BJ (cell line): ENCODE data around the gene XPR1. TPM values are rescaled to one million over a fixed set of nuclear protein-coding genes. Genes with fewer than 3 reads are reported as not detected.

Experiments used
- CTCF ChIA-PET: fragments of 350-600 bp; formaldehyde crosslinking; extraction: SDS; loops from one replicate; lab custom pipeline; 2021; ENCODE audit warnings: antibody characterized with exemption, inconsistent platforms; lab: Yijun Ruan, JAX
- POLR2A ChIA-PET: fragments of 300-600 bp; sonication (Branson Sonifier 250); formaldehyde crosslinking; extraction: SDS; loops from one replicate; lab custom pipeline; 2021; ENCODE audit warnings: antibody characterized with exemption; lab: Charles Lee
- DNase-seq: peaks from one replicate; pipeline ENCODE4 v3.0.0-alpha.2; 2011; ENCODE audit warnings: low read depth
- H3K27me3 ChIP-seq: 2 replicates; pipeline ENCODE4 v1.6.0; 2011; ENCODE audit warnings: low read length; ENCODE audit not compliant: control insufficient read depth, insufficient read depth
- H3K36me3 ChIP-seq: 2 replicates; pipeline ENCODE4 v1.5.1; 2011; ENCODE audit warnings: low read length; ENCODE audit not compliant: control insufficient read depth, insufficient read depth
- H3K4me3 ChIP-seq: 2 replicates; pipeline ENCODE4 v1.5.1; 2011; ENCODE audit warnings: low read depth, mild to moderate bottlenecking, control low read depth, low read length
- CTCF ChIP-seq: IDR thresholded peaks from 2 replicates; pipeline ENCODE4 v1.5.1; 2011; ENCODE audit warnings: low read depth, mild to moderate bottlenecking, control low read depth, inconsistent platforms, low read length, moderate library complexity; ENCODE audit not compliant: insufficient read depth
- polyA plus RNA-seq: library from polyadenylated mRNA; depleted of rRNA; stranded (reverse); fragments of >200 nt; gene quantifications from 2 replicates; pipeline ENCODE4 v1.2.3, GENCODE V29; 2011

Gene XPR1
- polyA plus RNA-seq, 1 experiment = 17.3 TPM

DNA sequence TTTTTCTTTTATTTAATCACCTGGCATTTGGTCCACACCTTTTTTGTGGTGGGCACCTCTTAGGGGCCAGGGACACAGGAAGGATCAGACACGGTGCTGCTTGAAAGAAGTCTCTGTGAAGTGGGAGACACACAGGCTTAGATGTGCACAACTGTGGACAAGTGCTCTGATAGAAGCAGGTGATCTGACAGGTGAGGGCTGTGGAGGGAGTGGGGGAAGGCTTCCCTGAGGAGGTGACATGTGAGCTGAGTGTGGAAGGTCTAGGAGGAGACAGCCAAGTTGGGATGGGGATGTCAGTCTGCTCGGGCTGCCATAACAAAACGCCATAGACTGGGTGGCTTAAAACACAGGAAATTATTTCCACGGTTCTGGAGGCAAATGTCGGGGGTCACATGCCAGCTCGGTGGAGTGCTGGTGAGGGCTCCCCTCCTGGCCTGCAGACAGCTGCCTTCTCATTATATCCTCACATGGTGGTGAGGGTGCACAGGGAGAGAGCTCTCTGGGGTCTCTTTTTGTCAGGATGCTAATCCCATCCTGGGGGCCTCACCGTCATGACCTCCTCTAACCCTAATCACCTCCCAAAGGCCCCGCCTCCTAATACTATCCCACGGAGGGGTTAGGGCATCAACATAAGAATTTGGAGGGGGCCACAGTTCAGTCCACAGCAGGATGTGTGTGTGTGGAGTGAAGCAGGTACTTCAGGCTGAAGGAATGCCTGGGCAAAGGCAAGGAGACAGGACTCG, 275.7 kb downstream of the XPR1 start:
- no peak overlapping the region for H3K4me3 ChIP-seq
- H3K27me3 ChIP-seq = no peaks in the 10 kb centered on the region
- TF ChIP-seq CTCF = no peak
- no peaks in the 10 kb centered on the region for H3K36me3 ChIP-seq
- ChIA-PET POLR2A (no interaction called here), CTCF (interaction anchor here (1.8 kb wide), 1 partner anchor 10 kb away, joined by 3 read pairs; no protein-coding TSS in a partner anchor)
- no peak for DNase-seq

DNA sequence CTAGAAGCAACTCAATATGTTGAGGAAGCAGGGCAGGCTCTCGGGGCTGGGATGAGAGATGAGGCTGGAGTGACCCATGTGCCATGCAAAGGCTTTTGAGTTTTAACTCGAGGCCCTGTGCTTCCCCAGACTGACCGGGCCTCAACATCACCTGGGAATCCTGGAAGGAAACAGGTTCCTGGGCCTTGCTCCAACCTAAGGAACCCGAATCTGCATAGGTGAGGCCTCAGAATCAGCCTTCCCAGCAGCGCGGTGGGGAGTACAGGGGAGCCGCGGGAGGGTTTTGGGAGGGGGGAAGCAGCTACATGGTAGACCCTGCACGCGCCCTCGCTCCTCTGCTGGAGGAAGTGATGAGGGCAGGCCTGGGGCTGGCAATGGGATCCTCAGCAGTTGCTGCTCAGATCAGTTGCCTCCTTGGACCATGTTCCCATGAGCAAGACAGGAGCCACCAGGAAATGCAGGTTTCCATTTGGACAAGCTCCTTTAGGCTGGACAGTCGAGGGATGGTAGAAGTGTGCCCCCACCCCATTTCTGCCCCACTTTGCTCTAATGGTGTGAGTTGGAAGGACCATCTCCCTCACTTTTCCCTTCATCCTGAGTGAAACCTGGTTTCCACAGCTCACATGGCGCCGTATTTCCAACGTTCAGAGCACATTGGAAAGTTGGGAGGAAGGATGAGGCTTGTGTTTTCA, 276.4 kb downstream of the XPR1 start:
- no peak for DNase-seq
- H3K36me3 ChIP-seq = no peaks in the 10 kb centered on the region
- H3K27me3 ChIP-seq = no peaks in the 10 kb centered on the region
- TF ChIP-seq CTCF = no peak
- ChIA-PET CTCF (no interaction called here), POLR2A (no interaction called here)
- H3K4me3 ChIP-seq = no peak overlapping the region

GRCh38 chr1:180909005-180909414, 277.2 kb downstream of the XPR1 start:
- ChIA-PET POLR2A (no interaction called here), CTCF (no interaction called here)
- no peak for TF ChIP-seq CTCF
- H3K27me3 ChIP-seq = no peaks in the 10 kb centered on the region
- no peak for DNase-seq
- H3K36me3 ChIP-seq = no peaks in the 10 kb centered on the region
- no peak overlapping the region for H3K4me3 ChIP-seq

DNA sequence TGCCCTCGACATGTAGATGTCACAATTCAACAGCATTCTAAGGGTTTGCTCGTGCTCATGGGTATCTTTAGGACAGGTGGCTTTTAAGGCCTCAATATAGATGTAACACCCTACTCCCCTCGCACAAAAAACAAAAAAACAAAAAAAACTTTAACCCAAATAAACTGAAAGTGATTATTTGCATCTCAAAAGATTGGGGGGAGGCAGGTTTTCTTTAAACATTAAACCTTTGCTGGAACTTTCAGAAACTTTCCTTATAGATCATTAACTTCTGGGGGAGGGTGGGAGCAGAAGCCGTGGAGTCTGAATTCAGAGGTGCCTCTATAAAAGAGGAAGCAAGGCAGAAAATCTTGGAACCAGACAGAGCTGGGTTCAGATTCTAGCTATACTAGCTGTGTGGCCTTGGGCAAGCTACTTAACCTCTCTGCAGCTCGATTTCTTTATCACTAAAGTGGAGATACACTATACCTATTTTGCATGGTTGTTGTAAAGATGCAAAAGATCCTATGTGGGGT, 277.7 kb downstream of the XPR1 start:
- no peak overlapping the region for H3K4me3 ChIP-seq
- no peaks in the 10 kb centered on the region for H3K27me3 ChIP-seq
- ChIA-PET POLR2A (no interaction called here), CTCF (no interaction called here)
- no peak for DNase-seq
- no peaks in the 10 kb centered on the region for H3K36me3 ChIP-seq
- TF ChIP-seq CTCF = no peak

GRCh38 chr1:180911640-180912191, 279.9 kb downstream of the XPR1 start:
- ChIA-PET POLR2A (interaction anchor here (0.6 to 0.7 kb wide), 2 partner anchors 413 to 1419 kb away, joined by 5 to 12 read pairs; no protein-coding TSS in a partner anchor), CTCF (interaction anchor here (0.7 to 1.5 kb wide), 6 partner anchors 11 to 396 kb away, joined by 3 to 4 read pairs (median 3); no protein-coding TSS in a partner anchor)
- DNase-seq = no peak
- peak overlapping the region; percentile 65 for H3K4me3 ChIP-seq
- H3K27me3 ChIP-seq = no peaks in the 10 kb centered on the region
- TF ChIP-seq CTCF = no peak
- H3K36me3 ChIP-seq = peaks cover 4% of the 10 kb centered on the region; the same call in 1 of the 2 replicates
